LNCaP clone FGC (cell line): ENCODE data around the gene OR4D9.
"Not testable (repeated sequence)": the region's sequence is repeated elsewhere in the genome, so short reads cannot be mapped to it uniquely, and the experiment has no call there.

Source experiments
- DNase-seq: peaks from one replicate; pipeline ENCODE4 v3.0.0-alpha.2; 2011; ENCODE audit warnings: low read depth
- H3K4me3 ChIP-seq: 2 replicates; pipeline ENCODE4 v1.5.1; 2011; ENCODE audit warnings: mild to moderate bottlenecking, low read depth, low read length, control low read depth
- CTCF ChIP-seq: IDR thresholded peaks from 2 replicates; pipeline ENCODE4 v1.5.1; 2012; ENCODE audit warnings: mild to moderate bottlenecking; ENCODE audit not compliant: control insufficient read depth, insufficient read depth; ENCODE audit errors: extremely low read depth

Gene OR4D9

DNA sequence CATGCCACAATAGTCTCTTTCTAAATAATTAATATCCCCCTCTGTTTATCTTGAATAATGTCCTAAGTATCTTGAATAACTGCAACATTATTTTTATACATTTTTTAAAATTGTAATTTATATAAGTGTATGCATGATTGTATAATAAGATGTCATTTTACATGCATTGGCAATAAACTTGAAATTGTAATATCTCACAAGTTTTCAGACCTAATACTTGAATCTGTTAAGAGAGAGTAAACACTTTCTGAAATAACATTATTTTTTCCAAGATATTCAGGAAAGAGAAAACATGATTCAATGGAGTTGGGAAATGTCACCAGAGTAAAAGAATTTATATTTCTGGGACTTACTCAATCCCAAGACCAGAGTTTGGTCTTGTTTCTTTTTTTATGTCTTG is 8.1 kb upstream of the OR4D9 start, which contains the start of gene OR4D11:
TSS of gene OR4D11 (plus strand) at position 301 of the 400 bp plus-strand sequence. CDS start at position 301, 0 bp downstream.
- H3K4me3 ChIP-seq, result no peak within 1 kb of the TSS
- DNase-seq, result no peak
- no peak for TF ChIP-seq CTCF

- TF ChIP-seq CTCF, result no peak
- DNase-seq, result no peak
- H3K4me3 ChIP-seq, result no peak overlapping the region
Observed at GRCh38 chr11:59511675-59512074, 336 bp downstream of the OR4D9 start.

GRCh38 chr11:59520139-59520538 is 8.8 kb downstream of the OR4D9 start:
- DNase-seq, H3K4me3 ChIP-seq: not testable (repeated sequence)

DNA sequence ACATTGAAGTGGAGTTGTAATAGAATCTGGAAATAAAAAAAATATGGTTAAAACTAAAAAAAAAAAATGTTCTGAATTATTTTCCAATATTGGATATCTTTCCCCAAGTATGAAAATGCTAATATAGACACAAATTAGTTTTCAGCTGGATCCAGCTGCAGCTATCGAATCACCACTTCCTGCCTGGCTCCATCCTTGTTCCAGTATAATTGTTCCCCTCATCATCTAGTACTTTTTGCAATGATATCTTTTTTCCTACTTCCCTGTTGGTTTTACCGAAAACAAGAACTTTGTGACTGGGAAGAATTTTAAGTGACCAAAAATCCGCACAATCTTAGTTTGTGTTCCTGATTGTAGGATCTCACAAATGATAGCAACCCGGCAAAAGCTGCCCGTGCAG is 9.4 kb downstream of the OR4D9 start:
- no peak for DNase-seq
- no peak overlapping the region for H3K4me3 ChIP-seq
- TF ChIP-seq CTCF, result no peak

GRCh38 chr11:59523541-59523940 is 12.2 kb downstream of the OR4D9 start:
- no peak for TF ChIP-seq CTCF
- no peak for DNase-seq
- no peak overlapping the region for H3K4me3 ChIP-seq

DNA sequence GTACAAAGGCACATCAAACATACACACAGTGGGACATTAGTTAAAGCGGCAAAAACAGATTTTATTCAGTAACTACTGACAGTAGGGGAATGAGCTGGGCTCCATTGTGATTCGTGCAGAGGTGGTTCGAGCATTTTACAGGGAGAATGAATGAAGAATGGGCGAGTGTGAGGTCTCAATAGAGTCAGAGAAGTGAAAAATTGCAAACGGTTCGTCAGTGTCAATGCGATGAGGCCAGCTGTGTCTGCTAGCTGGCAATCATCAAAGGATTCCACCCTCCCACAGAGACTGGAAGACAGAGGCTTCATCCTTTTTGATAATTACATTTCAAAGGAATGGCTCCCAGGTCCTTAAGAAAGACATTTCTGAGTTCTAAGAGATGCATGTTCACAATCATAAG is 17.4 kb downstream of the OR4D9 start:
- TF ChIP-seq CTCF, result no peak
- DNase-seq, result no peak
- H3K4me3 ChIP-seq, result no peak overlapping the region

DNA sequence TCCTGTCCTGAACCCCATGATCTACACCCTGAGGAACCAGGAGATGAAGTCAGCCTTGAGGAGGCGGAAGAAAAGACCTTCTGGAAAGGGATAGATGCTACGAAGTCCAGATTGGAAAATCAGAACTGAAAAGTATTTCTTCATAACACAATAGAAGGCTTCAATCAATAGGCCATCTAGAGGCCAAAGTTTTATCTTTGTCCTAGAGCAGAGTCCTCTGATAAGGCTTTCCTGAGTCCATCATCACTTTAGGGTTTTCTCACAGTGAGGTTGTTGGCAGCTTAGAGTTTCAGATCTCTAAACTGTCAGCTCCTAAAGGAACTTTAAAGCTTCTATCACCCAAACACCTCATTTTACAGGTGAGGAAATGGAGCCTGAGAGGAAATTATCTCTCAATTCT is 21.3 kb downstream of the OR4D9 start:
- H3K4me3 ChIP-seq, result no peak overlapping the region
- no peak for TF ChIP-seq CTCF
- DNase-seq, result no peak
